WTC11 (cell line): ENCODE results near the gene MYLK4.

ENCODE experiments used
- NFE2L1 ChIP-seq: sonication (generic); formaldehyde crosslinking; IDR thresholded peaks from 2 replicates; pipeline ENCODE4 v1.8.1; 2023; ENCODE audit warnings: missing genetic modification reagents
- NR2C2 ChIP-seq: sonication (generic); formaldehyde crosslinking; IDR thresholded peaks from 2 replicates; pipeline ENCODE4 v1.8.0; 2022; ENCODE audit warnings: mild to moderate bottlenecking, missing genetic modification reagents
- TF ChIP-seq, protein P1 (sequence below): sonication (generic); formaldehyde crosslinking; IDR thresholded peaks from 2 replicates; pipeline ENCODE4 v1.8.1; 2023; ENCODE audit warnings: mild to moderate bottlenecking, missing genetic modification reagents, moderate library complexity
- TF ChIP-seq, protein P2 (sequence below): sonication (generic); formaldehyde crosslinking; IDR thresholded peaks from 2 replicates; pipeline ENCODE4 v1.8.1; 2022; ENCODE audit warnings: low read depth, missing genetic modification reagents, borderline replicate concordance
- TF ChIP-seq, protein P3 (sequence below): fragments of 200-600 bp; IDR thresholded peaks from 2 replicates; pipeline ENCODE4 v1.8.0; 2022; ENCODE audit warnings: antibody characterized with exemption

DNA sequence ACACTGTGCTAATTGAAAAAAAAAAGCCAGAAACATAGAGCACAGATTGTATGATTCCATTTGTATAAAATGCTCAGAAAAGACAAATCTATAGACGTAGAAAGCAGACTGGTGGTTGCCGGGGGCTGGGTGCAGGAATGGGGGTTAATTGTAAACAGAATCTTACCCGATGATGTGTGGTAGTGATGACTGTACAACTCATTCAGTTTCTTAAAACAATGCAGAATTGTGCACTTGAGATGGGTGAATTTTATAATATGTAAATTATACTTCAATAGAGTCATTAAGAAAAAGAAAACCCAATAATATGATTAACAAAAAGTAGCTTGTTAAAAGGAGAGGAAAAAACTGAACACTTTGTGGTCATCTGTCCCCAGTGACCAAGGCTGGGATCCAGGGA lies 3.7 kb upstream of the MYLK4 start:
- TF ChIP-seq, protein P1, sequence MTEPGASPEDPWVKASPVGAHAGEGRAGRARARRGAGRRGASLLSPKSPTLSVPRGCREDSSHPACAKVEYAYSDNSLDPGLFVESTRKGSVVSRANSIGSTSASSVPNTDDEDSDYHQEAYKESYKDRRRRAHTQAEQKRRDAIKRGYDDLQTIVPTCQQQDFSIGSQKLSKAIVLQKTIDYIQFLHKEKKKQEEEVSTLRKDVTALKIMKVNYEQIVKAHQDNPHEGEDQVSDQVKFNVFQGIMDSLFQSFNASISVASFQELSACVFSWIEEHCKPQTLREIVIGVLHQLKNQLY (CRISPR knock-in tag), result no peak
- TF ChIP-seq, protein P2, sequence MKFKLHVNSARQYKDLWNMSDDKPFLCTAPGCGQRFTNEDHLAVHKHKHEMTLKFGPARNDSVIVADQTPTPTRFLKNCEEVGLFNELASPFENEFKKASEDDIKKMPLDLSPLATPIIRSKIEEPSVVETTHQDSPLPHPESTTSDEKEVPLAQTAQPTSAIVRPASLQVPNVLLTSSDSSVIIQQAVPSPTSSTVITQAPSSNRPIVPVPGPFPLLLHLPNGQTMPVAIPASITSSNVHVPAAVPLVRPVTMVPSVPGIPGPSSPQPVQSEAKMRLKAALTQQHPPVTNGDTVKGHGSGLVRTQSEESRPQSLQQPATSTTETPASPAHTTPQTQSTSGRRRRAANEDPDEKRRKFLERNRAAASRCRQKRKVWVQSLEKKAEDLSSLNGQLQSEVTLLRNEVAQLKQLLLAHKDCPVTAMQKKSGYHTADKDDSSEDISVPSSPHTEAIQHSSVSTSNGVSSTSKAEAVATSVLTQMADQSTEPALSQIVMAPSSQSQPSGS (CRISPR knock-in tag), result no peak
- TF ChIP-seq, protein P3, sequence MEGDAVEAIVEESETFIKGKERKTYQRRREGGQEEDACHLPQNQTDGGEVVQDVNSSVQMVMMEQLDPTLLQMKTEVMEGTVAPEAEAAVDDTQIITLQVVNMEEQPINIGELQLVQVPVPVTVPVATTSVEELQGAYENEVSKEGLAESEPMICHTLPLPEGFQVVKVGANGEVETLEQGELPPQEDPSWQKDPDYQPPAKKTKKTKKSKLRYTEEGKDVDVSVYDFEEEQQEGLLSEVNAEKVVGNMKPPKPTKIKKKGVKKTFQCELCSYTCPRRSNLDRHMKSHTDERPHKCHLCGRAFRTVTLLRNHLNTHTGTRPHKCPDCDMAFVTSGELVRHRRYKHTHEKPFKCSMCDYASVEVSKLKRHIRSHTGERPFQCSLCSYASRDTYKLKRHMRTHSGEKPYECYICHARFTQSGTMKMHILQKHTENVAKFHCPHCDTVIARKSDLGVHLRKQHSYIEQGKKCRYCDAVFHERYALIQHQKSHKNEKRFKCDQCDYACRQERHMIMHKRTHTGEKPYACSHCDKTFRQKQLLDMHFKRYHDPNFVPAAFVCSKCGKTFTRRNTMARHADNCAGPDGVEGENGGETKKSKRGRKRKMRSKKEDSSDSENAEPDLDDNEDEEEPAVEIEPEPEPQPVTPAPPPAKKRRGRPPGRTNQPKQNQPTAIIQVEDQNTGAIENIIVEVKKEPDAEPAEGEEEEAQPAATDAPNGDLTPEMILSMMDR, result no peak
- TF ChIP-seq NR2C2 (CRISPR knock-in tag) (no peak), NFE2L1 (CRISPR knock-in tag) (no peak)
